Hindlimb muscle (tissue), 1 donor: ENCODE data around the gene GJA9. TPM values are rescaled to one million over a fixed set of nuclear protein-coding genes. Genes with fewer than 3 reads are reported as not detected.
"Not testable (repeated sequence)": the region's sequence is repeated elsewhere in the genome, so short reads cannot be mapped to it uniquely, and the experiment has no call there.

ENCODE experiments used
- DNase-seq: peaks from one replicate; pipeline ENCODE4 v3.0.0-alpha.2; 2013
- polyA plus RNA-seq: library from polyadenylated mRNA; unstranded; fragments of 120-200 nt; gene quantifications from one replicate; pipeline ENCODE4 v1.2.1, GENCODE V29; 2013; ENCODE audit not compliant: insufficient read length

GJA9 gene
- polyA plus RNA-seq: 0.34 TPM

GRCh38 chr1:38881487-38881886 is at the start of gene GJA9:
Gene GJA9 (minus strand): TSS chr1:38881587. CDS start chr1:38876098, 5,489 bp downstream.
- DNase-seq: no peak

DNA sequence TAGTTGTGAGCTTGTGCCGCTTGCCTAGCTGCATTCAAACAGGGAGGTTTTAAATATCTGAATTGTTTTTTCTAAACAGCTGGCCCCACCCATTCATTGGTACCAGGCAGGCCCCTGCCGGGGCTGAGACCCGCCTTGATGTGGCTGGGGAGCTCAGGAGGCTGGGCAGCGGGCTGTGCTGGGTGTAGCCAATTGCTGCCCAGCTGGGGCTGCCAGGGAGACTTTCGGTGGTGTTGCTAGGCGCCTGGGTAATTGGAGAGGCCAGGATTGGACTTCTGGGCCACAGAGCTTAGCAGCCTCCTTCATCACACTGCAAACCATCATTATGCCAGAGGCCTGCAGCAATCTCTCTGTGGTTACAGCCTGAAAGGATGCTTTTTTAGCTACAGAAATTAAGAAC is 48.1 kb upstream of the GJA9 start:
- DNase-seq: no peak

DNA sequence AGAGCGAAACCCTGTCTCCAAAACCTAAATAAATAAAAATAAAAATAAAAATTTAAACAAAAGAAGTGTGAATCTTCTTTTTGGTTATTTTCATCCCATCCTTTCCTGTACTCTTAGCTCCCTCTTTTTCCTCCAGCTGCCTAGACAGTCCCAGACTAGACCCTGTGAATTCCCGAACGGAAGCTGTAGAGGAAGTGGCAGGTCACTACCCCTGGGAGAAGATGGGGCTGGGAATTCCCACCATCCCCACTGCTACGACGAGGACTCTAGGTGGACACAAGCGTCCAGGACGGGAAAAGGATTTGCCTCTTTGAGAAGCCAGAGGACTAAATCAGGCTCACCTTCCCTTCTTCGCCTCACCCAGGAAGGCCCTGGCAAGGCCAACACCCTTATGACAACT is 47.7 kb upstream of the GJA9 start:
- DNase-seq: no peak

DNA sequence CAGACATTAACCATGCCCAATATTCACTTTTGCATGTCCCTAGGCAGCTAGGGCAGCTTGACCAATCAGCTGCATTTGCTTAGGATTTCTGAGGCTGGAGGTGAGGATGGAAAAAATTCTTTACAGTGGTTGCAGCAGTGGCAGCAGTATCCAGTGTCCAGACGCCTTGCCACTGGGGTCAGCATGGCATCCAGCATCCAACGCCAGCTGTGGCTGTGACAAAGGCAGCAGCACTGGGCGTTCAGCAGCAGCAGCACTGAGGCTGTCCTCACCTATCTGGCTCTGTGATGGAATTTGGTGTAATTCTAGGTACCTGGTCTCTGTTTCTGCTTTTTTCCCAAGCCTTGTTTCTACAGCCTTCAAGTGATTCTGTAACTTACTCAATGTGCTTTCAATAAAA is 44.7 kb upstream of the GJA9 start:
- DNase-seq: no peak

DNA sequence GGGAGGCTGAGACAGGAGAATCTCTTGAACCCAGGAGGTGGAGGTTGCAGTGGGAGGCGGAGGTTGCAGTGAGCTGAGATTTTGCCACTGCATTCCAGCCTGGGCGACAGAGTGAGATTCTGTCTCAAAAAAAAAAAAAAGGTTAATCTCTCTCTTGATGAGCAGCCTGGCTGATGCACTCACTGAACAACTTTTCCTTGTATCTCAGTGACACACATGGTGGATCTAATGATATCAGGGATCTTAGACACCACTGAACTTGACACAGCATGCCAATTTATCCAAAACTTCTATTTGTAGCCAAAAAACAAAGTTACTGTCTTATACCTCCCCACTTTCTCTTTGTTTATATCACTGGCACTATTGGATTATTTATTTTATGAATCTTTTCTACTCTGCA is 44.0 kb upstream of the GJA9 start:
- DNase-seq: no peak

GRCh38 chr1:38923607-38924006 is 42.2 kb upstream of the GJA9 start:
- no peak for DNase-seq

DNA sequence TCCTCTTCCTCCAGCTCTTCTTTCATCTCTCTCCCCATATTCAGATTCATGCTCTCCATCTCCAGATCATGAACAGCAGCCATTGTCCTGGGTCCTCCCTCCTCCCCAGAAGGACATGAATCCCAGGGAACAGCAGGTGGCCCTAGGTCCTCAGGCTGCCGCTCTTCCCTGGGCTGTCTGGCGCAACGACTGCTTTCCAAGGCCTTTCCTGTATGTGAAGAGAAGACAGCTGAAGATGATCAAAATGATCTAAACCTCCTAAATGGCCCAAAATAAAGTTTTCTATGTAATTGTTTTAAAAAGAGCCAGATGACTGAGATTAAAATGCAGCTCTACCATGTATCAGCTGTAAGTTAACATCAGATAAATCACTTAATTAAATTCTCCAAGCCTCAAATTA is 37.7 kb upstream of the GJA9 start:
- no peak for DNase-seq

DNA sequence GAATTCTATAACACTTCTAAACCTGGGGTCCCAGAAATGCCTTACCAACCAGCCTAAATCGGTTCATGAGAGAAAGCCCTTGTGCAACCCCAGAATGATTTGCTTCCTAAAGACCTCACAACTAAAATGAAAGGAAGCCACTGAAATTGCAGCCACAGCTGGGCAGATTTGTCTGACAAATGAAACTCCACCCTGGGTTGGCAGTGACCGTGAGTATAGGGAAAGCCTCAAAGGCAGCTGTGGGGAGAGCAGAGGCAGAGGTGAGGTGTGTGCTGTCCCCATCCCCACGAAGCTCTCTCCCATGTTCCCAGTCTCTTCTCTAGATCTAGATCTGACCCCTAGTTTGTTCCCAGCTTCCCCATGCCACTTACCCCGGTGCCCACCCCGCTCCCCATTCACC is 37.2 kb upstream of the GJA9 start:
- DNase-seq: no peak

DNA sequence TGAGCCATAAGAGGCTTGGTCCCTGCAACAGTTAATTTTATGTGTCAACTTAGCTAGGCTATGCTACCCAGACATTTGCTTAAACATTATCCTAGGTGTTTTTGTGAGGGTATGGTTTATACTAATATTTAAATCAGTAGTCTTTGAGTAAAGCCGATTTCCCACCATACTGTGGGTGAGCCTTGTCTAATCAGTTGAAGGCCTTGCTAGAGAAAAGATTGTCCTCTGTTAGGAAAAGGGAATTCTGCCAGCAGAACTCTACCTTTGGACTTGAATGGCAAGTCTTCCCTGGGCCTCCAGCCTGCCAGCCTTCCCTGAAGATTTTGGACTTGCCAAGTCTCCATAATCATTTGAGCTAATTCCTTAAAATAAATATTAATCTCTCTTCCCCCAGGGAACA is 36.4 kb upstream of the GJA9 start:
- DNase-seq: no peak

- no peak for DNase-seq
Observed at GRCh38 chr1:38917337-38917736, 36.0 kb upstream of the GJA9 start.

GRCh38 chr1:38915352-38915948 is 34.1 kb upstream of the GJA9 start:
- DNase-seq: no peak

- not testable (repeated sequence) for DNase-seq
Observed at GRCh38 chr1:38914908-38915307, 33.5 kb upstream of the GJA9 start.

DNA sequence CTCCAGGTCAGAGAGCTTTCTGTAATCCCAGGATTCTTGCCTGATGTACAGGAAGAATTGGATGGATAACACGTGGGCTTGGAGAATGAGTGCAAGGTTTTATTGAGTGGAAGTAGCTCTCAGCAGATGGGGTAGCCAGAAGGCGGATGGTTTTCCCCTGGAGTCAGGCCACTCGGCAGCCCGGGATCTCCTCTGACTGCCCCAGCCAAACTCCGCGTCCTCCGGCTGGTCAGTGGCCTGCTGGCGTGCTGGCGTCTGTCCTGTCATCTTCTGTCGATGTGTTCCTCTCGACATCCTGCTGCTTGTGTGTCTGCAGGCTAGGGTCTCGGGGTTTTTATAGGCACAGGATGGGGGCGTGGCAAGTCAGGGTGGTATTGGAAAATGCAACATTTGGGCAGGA is 27.4 kb upstream of the GJA9 start:
- DNase-seq: no peak

GRCh38 chr1:38905985-38906384 is 24.6 kb upstream of the GJA9 start:
- no peak for DNase-seq

- DNase-seq: no peak
Observed at GRCh38 chr1:38899560-38899959, 18.2 kb upstream of the GJA9 start.

- no peak for DNase-seq
Observed at GRCh38 chr1:38898653-38899230, 17.4 kb upstream of the GJA9 start.

DNA sequence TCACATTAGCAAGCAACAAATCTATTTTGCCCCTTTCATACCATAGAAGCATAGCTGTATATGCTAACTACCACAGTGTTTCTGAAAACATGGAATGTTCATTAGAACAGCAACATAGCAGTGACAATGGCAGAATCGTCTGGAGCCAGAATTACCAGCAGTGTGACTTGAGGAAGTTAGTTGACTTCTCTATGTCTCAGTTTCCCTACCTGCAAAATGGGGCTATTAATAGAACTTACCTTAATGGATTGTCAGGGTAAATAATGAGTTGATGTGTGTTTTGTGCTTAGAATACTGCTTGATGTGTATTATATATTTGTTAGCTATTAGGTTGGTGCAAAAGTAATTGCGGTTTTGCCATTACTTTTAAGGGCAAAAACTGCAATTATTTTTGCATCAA is 14.8 kb upstream of the GJA9 start:
- no peak for DNase-seq

DNA sequence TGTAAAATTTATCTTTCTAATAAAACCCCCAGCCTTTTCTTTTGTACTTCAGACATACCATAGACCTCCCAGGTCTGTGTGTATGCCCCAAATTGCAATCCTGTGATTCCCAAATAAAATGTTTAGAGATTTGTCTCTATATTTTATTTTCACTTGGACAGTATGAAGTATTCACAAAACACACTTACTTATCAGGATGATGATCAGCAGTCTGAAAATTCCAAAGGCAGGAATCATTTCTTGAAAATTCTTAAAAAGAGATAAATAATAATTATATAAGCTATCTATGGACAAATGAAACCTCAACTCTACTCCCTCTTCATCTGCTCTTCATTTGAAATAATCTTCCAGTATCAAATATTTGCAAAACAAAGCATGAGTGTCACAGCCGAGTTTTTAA is 11.6 kb upstream of the GJA9 start:
- DNase-seq: no peak

- DNase-seq: no peak
Observed at GRCh38 chr1:38891753-38892152, 10.4 kb upstream of the GJA9 start.

GRCh38 chr1:38889589-38889988 is 8.2 kb upstream of the GJA9 start:
- DNase-seq: no peak

GRCh38 chr1:38888423-38889333 is 7.3 kb upstream of the GJA9 start:
- DNase-seq: no peak

- no peak for DNase-seq
Observed at GRCh38 chr1:38885092-38885491, 3.7 kb upstream of the GJA9 start.

DNA sequence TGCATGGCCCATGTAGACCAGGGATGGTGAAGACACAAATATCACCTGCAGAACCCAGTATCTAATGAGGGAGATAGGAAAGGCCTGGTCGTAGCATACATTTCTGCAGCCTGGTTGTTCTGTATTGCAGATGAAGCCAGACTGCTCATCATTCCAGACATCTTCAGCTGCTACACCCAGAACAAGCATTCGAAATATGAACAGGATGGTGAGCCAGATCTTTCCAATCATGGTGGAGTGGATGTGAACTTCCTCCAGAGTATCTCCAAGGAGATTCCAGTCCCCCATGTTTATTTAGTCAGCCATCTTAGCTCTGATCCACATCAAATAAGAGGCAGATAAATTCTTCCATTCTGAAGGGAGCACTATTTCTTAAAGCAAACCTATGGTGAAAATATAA is 5.6 kb downstream of the GJA9 start:
- DNase-seq: no peak
